Hippocampal formation (tissue), 2 donors: ENCODE results near the gene FBXW11.

Experiments used
- DNase-seq, 2 donors: peaks; one replicate each; lab custom pipeline; 2025; lab: John Stamatoyannopoulos, UW

Gene FBXW11

GRCh38 chr5:171841984-171842776 is 164.3 kb downstream of the FBXW11 start:
- no peak for DNase-seq

GRCh38 chr5:171840711-171841522 is 165.5 kb downstream of the FBXW11 start:
- DNase-seq: no peak

- no peak for DNase-seq
Measured at GRCh38 chr5:171840066-171840465, 166.4 kb downstream of the FBXW11 start.

- no peak for DNase-seq
Measured at GRCh38 chr5:171839112-171839511, 167.3 kb downstream of the FBXW11 start.

- no peak for DNase-seq
Measured at GRCh38 chr5:171838066-171838465, 168.4 kb downstream of the FBXW11 start.

GRCh38 chr5:171837522-171837921 is 168.9 kb downstream of the FBXW11 start:
- DNase-seq: no peak

GRCh38 chr5:171835066-171835465 is 171.4 kb downstream of the FBXW11 start:
- no peak for DNase-seq

GRCh38 chr5:171834461-171834860 is 172.0 kb downstream of the FBXW11 start:
- no peak for DNase-seq

- no peak for DNase-seq
Measured at GRCh38 chr5:171832775-171833174, 173.7 kb downstream of the FBXW11 start.

GRCh38 chr5:171830686-171831085 is 175.8 kb downstream of the FBXW11 start:
- DNase-seq: no peak

- DNase-seq: no peak
Measured at GRCh38 chr5:171827162-171827561, 179.3 kb downstream of the FBXW11 start.

GRCh38 chr5:171826132-171826531 is 180.3 kb downstream of the FBXW11 start:
- no peak for DNase-seq

GRCh38 chr5:171825051-171825450 is 181.4 kb downstream of the FBXW11 start:
- DNase-seq: no peak

GRCh38 chr5:171823269-171823668 is 183.2 kb downstream of the FBXW11 start:
- DNase-seq: no peak

GRCh38 chr5:171821286-171821685 is 185.2 kb downstream of the FBXW11 start:
- no peak for DNase-seq

- DNase-seq: no peak
Measured at GRCh38 chr5:171820561-171820960, 185.9 kb downstream of the FBXW11 start.

GRCh38 chr5:171816666-171817065 is 189.8 kb downstream of the FBXW11 start:
- no peak for DNase-seq

GRCh38 chr5:171813813-171814490 is 192.5 kb downstream of the FBXW11 start:
- no peak for DNase-seq

GRCh38 chr5:171813270-171813669 is 193.2 kb downstream of the FBXW11 start:
- DNase-seq: no peak
